ENCODE measurements around the gene POM121. TPM values are rescaled to one million over a fixed set of nuclear protein-coding genes. Genes with fewer than 3 reads are reported as not detected.
"Not testable (repeated sequence)": the region's sequence is repeated elsewhere in the genome, so short reads cannot be mapped to it uniquely, and the experiment has no call there.

Gene POM121
- total and polyA plus RNA-seq, 9 donors, result 6.3 to 38.8 (median 30.9) TPM

DNA sequence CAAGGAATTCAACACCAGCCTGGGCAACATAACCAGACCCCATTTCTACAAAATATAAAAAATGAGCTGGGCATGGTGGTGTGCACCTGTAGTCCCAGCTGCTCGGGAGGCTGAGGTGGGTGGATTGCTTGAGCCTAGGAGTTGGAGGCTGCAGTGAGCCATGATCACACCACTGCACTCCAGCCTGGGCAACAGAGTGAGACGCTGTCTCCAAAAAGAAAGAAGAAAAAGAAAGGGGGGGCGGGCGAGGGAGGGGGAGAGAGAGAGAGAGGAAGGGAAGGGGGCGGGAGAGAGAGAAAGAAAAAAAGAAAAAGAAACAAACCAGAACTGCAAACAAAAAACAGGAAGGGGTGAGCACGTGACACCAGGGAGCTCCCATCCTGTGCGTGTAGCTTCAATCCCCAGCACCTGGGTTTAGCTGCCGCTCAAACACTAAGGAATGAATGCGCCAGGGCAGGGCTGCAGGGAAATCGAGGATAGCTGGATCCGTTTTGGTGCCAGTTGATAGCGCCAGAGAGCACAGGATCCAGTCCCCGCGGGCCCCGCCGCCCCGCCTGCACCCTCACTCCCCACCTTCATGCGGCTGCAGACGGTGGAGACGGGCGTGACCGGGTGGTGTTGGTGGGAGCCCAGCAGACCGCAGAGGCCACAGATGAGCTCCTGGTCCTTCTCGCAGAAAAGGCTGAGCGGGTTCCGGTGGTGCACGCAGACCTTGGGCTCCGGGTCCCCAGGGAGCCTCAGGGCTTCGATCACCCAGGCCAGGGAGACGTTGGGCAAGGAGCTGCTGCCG, 40.5 kb downstream of the POM121 start:
- not testable (repeated sequence) for H3K4me1 ChIP-seq (ENCODE audit: control insufficient read depth, insufficient read depth, low read length); H3K9me3 ChIP-seq (replicated peaks; ENCODE audit: control insufficient read depth, low read depth, low read length); H3K4me3 ChIP-seq (ENCODE audit: low read length); H3K27ac ChIP-seq (ENCODE audit: low read length); H3K36me3 ChIP-seq (ENCODE audit: control insufficient read depth, insufficient read depth, low read length); H3K27me3 ChIP-seq (ENCODE audit: control insufficient read depth, insufficient read depth, low read length); DNase-seq
- no CpG with 5 or more reads among the region's 31 CpGs for WGBS (ENCODE audit: insufficient coverage)

DNA sequence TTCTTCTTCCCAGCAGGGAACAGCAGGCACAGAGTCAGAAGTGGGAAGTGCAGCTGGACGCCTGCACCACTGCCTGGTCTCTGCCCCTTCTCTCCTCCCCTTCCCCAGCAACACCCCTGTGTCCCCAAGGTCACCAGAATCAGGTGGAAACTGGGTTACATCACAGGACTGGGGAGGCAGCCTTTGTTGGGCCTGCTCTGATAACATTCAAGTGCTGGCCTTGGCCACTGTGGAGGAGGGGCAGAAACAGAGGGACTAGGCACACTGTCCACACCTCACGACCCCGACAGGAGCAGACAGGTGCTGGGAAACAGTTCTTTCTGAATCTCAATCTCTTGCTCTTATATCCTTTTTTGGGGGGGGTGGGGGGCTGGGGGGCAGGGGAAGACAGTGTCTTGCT, 42.0 kb downstream of the POM121 start:
- H3K36me3 ChIP-seq (ENCODE audit: control insufficient read depth, insufficient read depth, low read length); H3K27ac ChIP-seq (ENCODE audit: low read length); H3K9me3 ChIP-seq (replicated peaks; ENCODE audit: control insufficient read depth, low read depth, low read length); H3K27me3 ChIP-seq (ENCODE audit: control insufficient read depth, insufficient read depth, low read length); H3K4me1 ChIP-seq (ENCODE audit: control insufficient read depth, insufficient read depth, low read length); DNase-seq; H3K4me3 ChIP-seq (ENCODE audit: low read length): not testable (repeated sequence)
- no CpG with 5 or more reads among the region's 3 CpGs for WGBS (ENCODE audit: insufficient coverage)

DNA sequence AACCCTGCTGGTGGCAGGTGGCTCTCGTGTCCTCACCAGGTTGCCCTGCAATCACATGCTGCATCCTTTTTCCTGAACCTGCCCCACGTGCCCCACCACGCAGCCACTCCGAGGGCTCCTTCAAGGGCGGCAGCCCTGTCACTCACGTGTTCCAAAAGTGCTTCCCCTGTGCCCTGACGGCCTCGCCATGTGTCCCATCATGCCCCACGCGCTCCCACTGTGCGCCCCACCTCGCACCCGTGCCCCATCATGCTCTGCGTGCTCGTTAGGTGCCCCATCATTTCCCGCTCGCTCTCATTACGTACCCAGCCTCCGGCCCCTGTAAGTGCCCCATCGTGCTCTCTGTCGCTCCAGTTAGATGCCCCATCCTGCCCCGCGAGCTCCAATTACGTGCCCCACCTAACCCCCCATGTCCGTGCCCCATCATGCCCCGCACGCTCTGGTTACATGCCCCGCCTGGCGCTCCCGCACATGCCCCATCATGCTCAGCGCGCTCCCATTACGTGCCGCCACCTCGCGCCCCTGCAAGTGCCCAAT, 44.2 kb downstream of the POM121 start, which contains the start of gene TRIM74:
Gene TRIM74 (minus strand): TSS at position 487 of the 537 bp plus-strand sequence. CDS start 3,309 bp downstream, outside the sequence.
- H3K36me3 ChIP-seq (ENCODE audit: control insufficient read depth, insufficient read depth, low read length); H3K4me1 ChIP-seq (ENCODE audit: control insufficient read depth, insufficient read depth, low read length); H3K27ac ChIP-seq (ENCODE audit: low read length); DNase-seq; H3K9me3 ChIP-seq (replicated peaks; ENCODE audit: control insufficient read depth, low read depth, low read length); H3K4me3 ChIP-seq (ENCODE audit: low read length); H3K27me3 ChIP-seq (ENCODE audit: control insufficient read depth, insufficient read depth, low read length): not testable (repeated sequence)
- no CpG with 5 or more reads among the region's 36 CpGs for WGBS (ENCODE audit: insufficient coverage)

DNA sequence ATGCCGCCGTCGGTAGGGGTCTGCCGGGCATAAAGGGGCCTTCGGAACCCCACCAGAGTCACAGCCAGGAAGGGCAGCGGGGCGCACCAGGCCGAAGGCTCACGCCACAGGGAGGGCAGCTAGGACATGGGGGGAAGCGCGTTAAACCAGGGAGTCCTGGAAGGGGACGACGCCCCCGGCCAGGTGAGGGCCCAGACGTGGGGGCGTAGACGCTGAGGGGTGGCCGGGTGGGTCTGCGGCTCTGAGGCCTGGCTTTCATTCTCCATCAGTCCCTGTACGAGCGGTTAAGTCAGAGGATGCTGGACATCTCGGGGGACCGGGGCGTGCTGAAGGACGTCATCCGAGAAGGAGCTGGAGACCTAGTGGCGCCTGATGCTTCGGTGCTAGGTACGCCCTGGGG, 44.8 kb downstream of the POM121 start:
- not testable (repeated sequence) for H3K4me1 ChIP-seq (ENCODE audit: control insufficient read depth, insufficient read depth, low read length); H3K9me3 ChIP-seq (replicated peaks; ENCODE audit: control insufficient read depth, low read depth, low read length); H3K36me3 ChIP-seq (ENCODE audit: control insufficient read depth, insufficient read depth, low read length); H3K4me3 ChIP-seq (ENCODE audit: low read length); DNase-seq; H3K27ac ChIP-seq (ENCODE audit: low read length); H3K27me3 ChIP-seq (ENCODE audit: control insufficient read depth, insufficient read depth, low read length)
- no CpG with 5 or more reads among the region's 29 CpGs for WGBS (ENCODE audit: insufficient coverage)

DNA sequence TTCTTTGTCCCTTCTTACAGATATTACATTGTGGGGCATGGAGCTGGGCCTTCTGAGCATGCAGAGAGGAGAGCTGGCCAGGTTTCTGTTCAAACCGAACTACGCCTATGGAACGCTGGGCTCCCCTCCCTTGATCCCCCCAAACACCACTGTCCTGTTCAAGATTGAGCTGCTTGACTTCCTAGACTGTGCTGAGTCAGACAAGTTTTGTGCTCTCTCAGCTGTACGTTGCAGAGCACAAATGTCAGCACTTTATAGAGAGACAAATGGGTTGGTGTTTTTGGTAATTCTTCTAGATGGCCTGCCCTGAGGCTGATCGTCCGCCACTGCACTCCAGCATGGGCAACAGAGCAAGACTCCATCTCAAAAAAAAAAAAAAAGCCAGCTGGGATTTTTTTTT, 46.6 kb downstream of the POM121 start:
- H3K27me3 ChIP-seq (ENCODE audit: control insufficient read depth, insufficient read depth, low read length); H3K4me1 ChIP-seq (ENCODE audit: control insufficient read depth, insufficient read depth, low read length); H3K4me3 ChIP-seq (ENCODE audit: low read length); H3K27ac ChIP-seq (ENCODE audit: low read length); DNase-seq; H3K36me3 ChIP-seq (ENCODE audit: control insufficient read depth, insufficient read depth, low read length); H3K9me3 ChIP-seq (replicated peaks; ENCODE audit: control insufficient read depth, low read depth, low read length): not testable (repeated sequence)
- WGBS (ENCODE audit: insufficient coverage), result no CpG with 5 or more reads among the region's 6 CpGs

DNA sequence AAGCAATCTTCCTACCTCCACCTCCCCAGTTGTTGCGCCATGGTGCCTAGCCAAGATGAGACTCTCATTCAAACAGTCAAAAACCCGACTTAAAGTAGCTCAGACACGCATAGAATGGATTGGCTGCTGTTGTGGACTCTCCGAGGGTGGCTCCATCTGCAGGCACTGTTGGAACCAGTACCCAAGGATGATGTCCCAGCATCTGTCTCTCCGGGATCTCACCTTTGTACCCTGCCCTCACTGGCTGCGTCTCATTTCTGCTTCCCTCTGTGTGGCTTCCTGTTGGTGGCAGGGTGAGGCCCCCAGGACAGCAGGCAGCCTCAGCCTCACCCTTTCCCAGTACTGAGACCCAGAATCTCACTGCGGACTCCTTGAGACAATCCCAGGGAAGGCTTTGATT, 49.9 kb downstream of the POM121 start:
- not testable (repeated sequence) for DNase-seq; H3K27ac ChIP-seq (ENCODE audit: low read length); H3K27me3 ChIP-seq (ENCODE audit: control insufficient read depth, insufficient read depth, low read length); H3K36me3 ChIP-seq (ENCODE audit: control insufficient read depth, insufficient read depth, low read length); H3K4me1 ChIP-seq (ENCODE audit: control insufficient read depth, insufficient read depth, low read length); H3K9me3 ChIP-seq (replicated peaks; ENCODE audit: control insufficient read depth, low read depth, low read length); H3K4me3 ChIP-seq (ENCODE audit: low read length)
- WGBS (ENCODE audit: insufficient coverage), result no CpG with 5 or more reads among the region's 7 CpGs

DNA sequence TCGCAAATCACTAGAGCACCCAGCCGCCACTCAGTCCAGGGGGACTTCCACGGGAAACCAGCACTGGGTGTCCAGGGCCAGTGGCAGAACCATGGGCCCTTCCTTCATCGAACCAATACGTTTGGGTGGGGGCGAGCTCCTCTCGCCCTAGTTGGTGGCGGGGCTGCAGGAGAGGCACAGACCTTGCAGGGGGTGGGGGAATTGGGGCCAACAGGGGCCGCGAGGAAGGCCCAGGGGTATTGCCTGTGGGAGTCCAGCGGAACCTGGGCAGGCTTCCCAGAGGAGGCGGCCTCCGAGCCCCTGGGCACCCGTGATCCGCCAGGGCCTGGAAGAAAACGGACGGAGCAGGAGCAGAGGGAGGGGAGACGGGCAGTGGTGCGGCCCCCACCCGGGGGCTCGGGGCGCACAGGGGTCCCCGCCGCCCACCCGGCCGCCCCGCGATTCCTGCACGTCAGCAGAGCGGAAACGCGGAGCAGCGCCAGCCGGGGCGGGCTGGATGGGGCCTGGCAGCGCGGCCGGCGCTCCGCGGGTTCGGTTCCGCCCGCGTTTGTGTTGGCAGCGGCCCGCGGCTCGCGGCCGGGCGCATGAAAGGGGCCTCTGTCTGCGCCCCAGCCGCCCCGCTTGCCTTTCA, 50.9 kb downstream of the POM121 start:
- H3K36me3 ChIP-seq (ENCODE audit: control insufficient read depth, insufficient read depth, low read length); H3K27me3 ChIP-seq (ENCODE audit: control insufficient read depth, insufficient read depth, low read length); DNase-seq; H3K27ac ChIP-seq (ENCODE audit: low read length); H3K4me3 ChIP-seq (ENCODE audit: low read length); H3K4me1 ChIP-seq (ENCODE audit: control insufficient read depth, insufficient read depth, low read length); H3K9me3 ChIP-seq (replicated peaks; ENCODE audit: control insufficient read depth, low read depth, low read length): not testable (repeated sequence)
- WGBS (ENCODE audit: insufficient coverage), result 89% methylated on average over 3 of the region's 55 CpGs

DNA sequence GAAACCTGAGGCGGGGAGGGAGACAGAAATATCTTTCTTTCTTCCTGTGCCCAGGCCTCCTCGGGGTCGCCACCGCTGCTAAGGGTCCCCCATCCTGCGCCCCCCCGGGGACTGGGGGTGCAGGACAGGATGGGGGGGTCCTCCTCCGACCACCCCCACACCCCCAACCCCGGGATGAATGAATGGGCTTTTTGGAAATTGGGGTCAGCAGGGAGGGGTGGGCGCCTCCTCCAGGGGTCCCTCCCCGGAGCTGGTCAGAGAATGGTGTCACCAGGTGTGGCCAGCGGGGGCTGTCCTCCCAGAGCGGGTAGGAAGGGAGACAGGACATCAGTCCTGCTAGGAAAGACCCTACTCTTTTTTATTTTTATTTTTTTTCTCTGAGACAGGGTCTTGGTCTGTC, 51.5 kb downstream of the POM121 start:
- not testable (repeated sequence) for H3K27ac ChIP-seq (ENCODE audit: low read length); H3K36me3 ChIP-seq (ENCODE audit: control insufficient read depth, insufficient read depth, low read length); H3K9me3 ChIP-seq (replicated peaks; ENCODE audit: control insufficient read depth, low read depth, low read length); H3K27me3 ChIP-seq (ENCODE audit: control insufficient read depth, insufficient read depth, low read length); H3K4me3 ChIP-seq (ENCODE audit: low read length); H3K4me1 ChIP-seq (ENCODE audit: control insufficient read depth, insufficient read depth, low read length); DNase-seq
- no CpG with 5 or more reads among the region's 12 CpGs for WGBS (ENCODE audit: insufficient coverage)

DNA sequence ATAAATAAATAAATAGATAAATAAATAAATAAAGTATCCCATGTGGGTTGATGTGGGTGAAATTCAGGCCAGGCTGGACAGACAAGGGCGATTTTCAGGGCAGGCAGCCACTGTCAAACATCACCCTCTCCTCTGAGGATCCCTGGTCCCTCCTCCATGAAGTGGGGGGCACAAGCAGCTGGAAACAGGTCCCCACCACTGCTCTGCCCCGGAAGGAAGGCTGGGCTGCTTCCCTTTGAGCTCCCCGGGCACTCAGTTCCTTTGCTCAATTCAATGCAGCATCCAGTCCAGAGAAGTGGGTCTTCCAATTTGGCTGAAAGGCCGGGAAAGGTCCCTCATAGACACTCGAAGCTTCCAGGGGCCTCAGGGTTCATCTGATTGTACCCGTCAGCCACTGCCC, 55.5 kb downstream of the POM121 start:
- H3K36me3 ChIP-seq (ENCODE audit: control insufficient read depth, insufficient read depth, low read length); H3K27ac ChIP-seq (ENCODE audit: low read length); H3K27me3 ChIP-seq (ENCODE audit: control insufficient read depth, insufficient read depth, low read length); H3K9me3 ChIP-seq (replicated peaks; ENCODE audit: control insufficient read depth, low read depth, low read length); DNase-seq; H3K4me1 ChIP-seq (ENCODE audit: control insufficient read depth, insufficient read depth, low read length); H3K4me3 ChIP-seq (ENCODE audit: low read length): not testable (repeated sequence)
- WGBS (ENCODE audit: insufficient coverage), result no CpG with 5 or more reads among the region's 6 CpGs

DNA sequence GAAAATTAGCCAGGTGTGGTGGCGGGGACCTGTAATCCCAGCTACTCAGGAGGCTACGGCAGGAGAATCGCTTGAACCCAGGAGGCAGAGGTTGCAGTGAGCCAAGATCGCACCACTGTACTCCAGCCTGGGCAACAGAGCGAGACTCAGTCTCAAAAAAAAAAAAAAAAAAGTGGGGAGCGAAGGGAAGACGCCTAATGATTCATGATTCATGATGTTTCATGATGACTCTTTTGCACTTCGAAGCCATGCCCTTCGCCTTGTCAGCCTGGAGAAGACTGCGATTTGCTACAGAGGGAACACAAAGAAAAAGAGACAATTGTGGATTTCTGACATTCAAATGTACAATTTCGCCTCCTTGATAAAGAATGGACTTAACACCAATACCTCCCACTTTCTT, 57.2 kb downstream of the POM121 start:
- not testable (repeated sequence) for H3K27ac ChIP-seq (ENCODE audit: low read length); H3K27me3 ChIP-seq (ENCODE audit: control insufficient read depth, insufficient read depth, low read length); H3K4me3 ChIP-seq (ENCODE audit: low read length); H3K36me3 ChIP-seq (ENCODE audit: control insufficient read depth, insufficient read depth, low read length); H3K9me3 ChIP-seq (replicated peaks; ENCODE audit: control insufficient read depth, low read depth, low read length); H3K4me1 ChIP-seq (ENCODE audit: control insufficient read depth, insufficient read depth, low read length); DNase-seq
- WGBS (ENCODE audit: insufficient coverage), result no CpG with 5 or more reads among the region's 11 CpGs
